Body of pancreas (tissue), 4 donors: ENCODE measurements around the gene FAM98C.

Experiments used
- POLR2A ChIP-seq, 3 donors: fragments of 450-650 bp; IDR thresholded peaks; one replicate each; pipeline ENCODE4 v1.6.1; 2016; ENCODE audit warnings: antibody characterized with exemption in 3 of 3, mild to moderate bottlenecking in 2 of 3
- TF ChIP-seq, protein P1 (sequence below), 7 experiments: fragments of 450-650 bp in 4 of 7; fragments of 200-600 bp in 3 of 7; sonication (generic) in 3 of 7; IDR thresholded peaks; one replicate each; pipeline ENCODE4 v1.5.1; 2016 to 2019; ENCODE audit warnings: antibody characterized with exemption in 7 of 7

DNA sequence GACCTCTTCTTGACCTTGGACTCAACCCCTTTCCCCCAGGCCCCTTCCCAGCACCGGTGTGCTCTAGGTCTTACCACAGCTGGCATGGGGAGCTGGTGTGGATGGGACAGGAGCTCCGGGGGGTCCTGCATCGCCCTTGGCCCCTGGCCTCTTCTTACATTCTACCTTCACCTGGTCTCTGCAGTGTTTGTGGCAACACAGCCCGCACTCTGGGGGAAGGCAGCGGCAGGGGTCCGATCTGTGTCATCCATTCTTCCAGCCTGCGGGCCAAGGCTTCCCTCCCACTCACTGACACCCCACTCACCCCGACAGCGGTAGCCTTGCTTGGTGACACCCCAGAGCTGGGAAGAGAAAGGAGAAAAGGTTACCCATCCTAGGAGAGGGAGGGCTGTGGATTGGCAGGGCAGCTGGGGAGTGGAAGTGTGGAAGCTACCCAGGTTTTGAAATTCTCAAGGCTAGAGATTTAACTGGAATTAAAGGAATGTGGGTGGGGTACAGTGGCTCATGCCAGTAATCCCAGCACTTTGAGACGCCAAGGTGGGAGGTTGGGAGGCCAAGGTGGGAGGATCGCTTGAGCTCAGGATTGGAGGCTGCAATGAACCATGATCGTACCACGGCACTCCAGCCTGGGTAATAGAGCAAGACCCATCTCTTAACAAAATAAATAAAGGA, 8.3 kb downstream of the FAM98C start:
- no peak for TF ChIP-seq POLR2A (IDR thresholded peaks at IDR 0.05)
- TF ChIP-seq, protein P1, sequence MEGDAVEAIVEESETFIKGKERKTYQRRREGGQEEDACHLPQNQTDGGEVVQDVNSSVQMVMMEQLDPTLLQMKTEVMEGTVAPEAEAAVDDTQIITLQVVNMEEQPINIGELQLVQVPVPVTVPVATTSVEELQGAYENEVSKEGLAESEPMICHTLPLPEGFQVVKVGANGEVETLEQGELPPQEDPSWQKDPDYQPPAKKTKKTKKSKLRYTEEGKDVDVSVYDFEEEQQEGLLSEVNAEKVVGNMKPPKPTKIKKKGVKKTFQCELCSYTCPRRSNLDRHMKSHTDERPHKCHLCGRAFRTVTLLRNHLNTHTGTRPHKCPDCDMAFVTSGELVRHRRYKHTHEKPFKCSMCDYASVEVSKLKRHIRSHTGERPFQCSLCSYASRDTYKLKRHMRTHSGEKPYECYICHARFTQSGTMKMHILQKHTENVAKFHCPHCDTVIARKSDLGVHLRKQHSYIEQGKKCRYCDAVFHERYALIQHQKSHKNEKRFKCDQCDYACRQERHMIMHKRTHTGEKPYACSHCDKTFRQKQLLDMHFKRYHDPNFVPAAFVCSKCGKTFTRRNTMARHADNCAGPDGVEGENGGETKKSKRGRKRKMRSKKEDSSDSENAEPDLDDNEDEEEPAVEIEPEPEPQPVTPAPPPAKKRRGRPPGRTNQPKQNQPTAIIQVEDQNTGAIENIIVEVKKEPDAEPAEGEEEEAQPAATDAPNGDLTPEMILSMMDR (IDR thresholded peaks at IDR 0.05): no peak
